Measurements from ENCODE around the gene MLEC.
"Not testable (repeated sequence)": the region's sequence is repeated elsewhere in the genome, so short reads cannot be mapped to it uniquely, and the experiment has no call there.

Gene MLEC

DNA sequence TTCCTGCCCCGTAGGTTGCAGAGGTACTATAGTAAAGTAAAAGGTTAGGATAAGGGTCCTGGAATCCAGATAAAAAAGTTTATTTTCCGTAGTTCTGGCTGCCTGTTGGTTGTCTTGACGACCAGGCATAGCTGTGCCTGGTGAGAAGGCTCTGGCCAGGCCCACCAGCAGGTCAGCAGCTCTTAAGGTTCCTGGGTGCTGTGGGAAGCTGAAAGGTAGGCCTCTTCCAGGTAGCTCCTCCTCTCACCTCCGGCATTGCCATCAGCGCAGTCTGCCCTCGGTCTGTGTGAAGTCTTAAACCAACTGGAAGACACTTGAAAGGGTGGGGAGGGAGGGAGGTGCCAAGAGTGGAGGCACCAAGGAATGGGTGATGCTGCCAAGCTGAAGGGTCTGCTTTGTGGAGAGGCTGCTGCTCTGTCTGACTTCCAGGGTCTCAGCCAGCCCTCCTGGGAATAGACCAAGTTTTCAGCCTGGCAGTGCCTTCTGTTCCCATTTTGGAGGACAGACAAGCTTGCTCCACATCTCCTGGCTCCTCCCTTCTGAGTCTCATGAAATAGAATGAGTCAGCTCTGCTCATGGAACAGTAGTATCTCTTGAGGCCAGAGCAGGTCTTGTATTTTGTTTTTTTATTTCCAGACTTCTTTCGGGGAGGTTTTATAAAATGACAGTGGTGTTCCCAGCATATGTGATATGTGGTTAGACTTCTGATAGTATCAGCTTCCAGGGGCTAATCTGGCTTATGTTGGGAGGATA, 33.5 kb downstream of the MLEC start:
- no peak for DNase-seq (ENCODE audit: low read depth in 2 of 2, low spot score in 1 of 2)

DNA sequence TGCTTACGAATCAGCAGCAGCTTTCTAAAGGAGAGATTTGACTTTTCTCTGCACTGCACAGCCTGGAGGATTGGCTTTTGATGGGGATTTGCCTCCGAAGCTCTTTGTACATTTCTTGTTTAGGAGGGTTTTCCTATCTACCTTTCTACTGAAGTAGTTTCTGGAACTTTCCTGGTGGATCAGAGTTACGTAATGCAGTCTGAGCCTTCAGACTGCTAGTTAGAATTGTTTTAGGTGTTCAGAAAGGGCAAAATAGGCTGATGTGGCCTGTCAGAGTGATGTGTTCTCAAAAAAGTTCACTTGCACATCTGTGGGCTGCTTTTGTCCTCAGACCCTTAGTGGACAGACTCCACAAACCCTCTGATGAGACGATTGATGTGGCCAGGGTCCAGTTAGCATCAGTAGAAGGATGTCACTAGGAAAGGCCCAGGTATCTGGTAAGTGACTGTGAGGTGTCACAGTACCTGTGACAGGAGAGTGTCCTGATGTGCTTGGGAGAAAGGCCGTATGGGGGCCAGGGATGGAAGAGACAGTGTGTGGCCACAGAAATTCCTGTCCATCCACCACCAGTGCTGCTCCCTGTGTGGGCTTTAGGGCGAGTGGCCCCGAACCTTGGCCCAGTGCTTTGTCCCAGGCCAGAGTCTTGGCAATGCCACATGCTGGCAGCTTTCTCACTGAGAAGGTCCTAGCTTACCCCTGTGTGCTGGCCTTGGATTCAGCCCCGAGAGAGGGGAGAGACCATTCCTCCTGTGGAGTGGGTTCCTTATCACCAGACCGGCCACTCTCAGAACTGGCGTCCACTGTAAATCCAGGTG, 34.2 kb downstream of the MLEC start:
- no peak for DNase-seq (ENCODE audit: low read depth in 2 of 2, low spot score in 1 of 2)

DNA sequence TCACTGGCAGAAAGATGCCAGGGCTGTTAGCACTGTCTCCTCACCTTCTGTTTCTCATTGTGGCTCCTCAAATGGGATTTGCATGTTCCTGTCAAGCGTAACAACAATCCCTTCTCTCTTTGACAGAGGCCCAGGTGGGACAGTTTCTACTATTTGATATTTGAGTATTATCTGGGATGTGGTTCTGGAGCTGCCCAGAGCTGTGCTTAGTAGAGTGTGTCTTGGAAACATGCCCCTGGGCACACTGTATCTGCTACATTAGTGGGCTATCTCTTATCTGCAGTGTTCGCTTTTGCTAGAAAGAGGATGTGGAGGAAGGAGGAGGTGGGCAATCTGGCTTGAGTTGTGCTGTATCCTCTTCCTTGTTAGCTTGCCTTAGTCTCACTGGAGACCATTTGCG, 34.9 kb downstream of the MLEC start:
- DNase-seq (ENCODE audit: low read depth in 2 of 2, low spot score in 1 of 2): no peak

DNA sequence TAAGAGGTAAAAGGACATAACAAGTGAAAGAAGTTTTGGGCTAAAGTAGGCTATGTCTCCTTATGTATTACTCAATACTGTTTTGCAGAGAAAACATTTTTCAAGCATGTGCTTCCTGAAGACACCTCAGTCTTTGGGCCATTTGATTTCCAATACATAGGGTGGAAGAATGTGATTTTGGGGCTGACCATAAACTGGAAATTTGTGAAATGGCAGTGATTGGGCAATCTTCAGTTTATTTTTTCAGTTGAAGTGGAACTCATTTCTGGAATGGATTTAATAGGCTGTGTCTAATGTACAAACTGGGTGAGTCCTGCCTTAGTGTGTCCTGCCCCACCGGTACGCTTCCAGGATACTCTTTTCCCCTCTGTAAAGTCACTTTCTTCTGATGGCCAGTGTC, 35.8 kb downstream of the MLEC start:
- DNase-seq (ENCODE audit: low read depth in 2 of 2, low spot score in 1 of 2): no peak

DNA sequence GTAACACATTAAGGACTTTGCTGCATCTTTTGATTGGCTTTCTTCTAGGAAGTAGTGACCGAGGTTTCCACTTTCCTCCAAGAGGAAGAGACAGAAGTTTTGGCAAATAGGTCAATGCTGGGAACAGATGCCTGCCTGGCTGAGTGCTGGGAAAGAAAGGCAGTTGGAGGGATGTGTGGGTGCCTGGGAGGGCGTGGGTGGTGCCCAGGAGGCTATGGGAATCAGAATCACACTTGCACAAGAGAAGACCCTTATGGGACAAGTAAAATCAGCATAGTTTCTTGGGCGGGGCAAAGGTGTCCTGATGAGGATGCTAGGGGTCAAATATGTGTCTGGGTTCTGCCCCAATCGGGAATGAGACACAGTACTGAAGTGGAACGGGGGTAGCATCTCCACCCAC, 37.8 kb downstream of the MLEC start:
- no peak for DNase-seq (ENCODE audit: low read depth in 2 of 2, low spot score in 1 of 2)

DNA sequence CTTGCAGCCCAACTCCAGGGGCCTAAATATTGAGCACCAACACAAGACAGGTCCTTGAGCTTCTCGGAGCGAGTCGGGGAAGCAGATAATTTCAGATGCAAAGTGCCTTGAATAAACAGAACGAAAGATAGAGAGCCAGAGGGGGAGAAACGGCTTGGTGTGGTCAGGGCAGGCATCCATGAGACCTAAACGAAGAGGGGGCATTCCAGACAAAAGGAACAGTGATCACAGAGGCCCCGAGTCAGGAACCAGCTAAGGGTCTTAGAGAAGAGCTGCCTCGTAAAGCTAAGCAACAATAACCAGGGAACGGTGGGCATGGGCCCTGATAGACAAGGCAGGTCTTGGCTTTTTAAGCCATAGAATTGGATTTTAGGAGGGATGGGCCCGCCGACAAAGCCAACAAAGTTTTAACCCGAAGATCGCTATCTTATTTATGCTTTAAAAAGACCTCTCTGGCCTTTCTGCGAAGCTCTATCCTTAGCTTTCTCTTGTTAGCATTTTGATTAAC, 38.3 kb downstream of the MLEC start:
- no peak for DNase-seq (ENCODE audit: low read depth in 2 of 2, low spot score in 1 of 2)

DNA sequence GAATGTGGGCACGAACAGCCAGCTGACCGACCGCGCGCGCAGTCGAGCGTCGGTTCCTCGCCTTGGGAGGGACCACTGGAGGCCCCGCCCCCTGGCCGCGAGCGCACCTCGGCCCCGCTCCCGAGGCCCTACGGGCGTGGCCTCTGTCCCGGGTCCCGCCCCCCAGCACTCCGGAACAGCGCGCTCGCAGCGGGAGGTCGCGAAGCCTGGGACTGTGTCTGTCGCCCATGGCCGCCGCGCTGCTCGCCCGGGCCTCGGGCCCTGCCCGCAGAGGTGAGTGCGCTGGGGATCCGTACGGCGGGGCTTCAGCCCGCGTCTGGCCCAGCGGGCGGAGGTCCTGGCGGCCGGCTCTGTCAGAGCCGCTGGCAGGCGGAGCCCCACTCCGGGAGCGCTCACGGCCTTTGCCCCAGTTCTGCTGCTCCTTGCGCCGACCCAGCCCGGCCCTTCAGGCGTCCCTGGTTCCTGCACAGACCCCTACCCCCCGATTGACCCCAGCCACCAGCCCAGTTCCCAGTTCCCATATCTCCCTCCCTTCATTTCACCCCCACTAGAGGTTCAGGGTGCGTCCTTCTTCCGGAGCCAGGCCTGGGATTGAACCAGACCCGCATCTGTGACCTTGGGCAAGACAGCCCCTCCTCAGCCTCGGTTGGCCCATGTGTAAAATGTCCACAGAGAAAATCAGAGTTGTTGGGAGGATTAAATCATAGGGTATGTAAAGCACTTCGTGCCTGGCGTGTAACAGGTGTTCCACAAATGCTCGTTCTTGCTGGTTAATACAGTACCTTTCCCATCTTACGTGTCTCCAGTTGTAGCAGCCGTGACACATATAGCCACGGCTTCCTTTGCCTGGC, 38.9 kb downstream of the MLEC start, which contains the start of gene ACADS:
TSS of gene ACADS (plus strand) at position 168 of the 851 bp plus-strand sequence. CDS start at position 228, 60 bp downstream.
- peak; percentile 72 to 75 for DNase-seq (ENCODE audit: low read depth in 2 of 2, low spot score in 1 of 2)

DNA sequence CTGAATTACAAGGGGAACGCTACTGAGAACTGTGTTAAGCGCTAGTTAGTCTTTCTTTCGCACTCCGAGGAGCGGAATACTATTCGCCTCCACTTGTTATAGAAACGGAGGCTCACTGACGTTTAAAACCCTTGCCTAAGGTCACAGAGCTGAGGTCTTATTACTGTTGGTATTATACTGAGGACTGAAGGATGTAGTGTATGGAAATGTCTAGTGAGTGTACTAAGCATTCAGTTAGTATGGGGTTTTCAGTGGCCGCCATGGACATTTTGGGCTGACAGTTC, 39.5 kb downstream of the MLEC start:
- DNase-seq (ENCODE audit: low read depth in 2 of 2, low spot score in 1 of 2): no peak

DNA sequence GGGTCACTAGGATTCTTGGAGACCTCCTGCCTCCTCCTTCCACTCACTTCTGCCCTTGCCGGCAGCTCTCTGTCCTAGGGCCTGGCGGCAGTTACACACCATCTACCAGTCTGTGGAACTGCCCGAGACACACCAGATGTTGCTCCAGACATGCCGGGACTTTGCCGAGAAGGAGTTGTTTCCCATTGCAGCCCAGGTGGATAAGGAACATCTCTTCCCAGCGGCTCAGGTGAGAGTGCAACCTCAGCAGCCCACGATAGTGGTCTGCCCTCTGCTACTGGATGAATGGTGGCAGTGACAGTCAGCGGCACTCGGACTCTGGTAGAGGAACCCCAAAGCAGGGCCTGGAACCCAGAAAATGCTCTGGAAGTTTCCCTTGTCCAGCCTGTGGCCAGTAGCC, 40.0 kb downstream of the MLEC start:
- DNase-seq (ENCODE audit: low read depth in 2 of 2, low spot score in 1 of 2): no peak

DNA sequence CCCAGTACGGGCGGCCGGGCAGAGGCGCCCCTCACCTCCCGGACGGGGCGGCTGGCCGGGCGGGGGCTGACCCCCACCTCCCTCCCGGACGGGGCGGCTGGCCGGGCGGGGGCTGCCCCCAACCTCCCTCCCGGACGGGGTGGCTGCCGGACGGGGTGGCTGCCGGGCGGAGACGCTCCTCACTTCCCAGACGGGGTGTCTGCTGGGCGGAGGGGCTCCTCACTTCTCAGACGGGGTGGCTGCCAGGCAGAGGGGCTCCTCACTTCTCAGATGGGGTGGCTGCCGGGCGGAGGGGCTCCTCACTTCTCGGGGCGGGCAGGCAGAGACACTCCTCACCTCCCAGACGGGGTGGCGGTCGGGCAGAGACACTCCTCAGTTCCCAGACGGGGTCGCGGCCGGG, 45.2 kb downstream of the MLEC start:
- DNase-seq (ENCODE audit: low read depth in 2 of 2, low spot score in 1 of 2): not testable (repeated sequence)

DNA sequence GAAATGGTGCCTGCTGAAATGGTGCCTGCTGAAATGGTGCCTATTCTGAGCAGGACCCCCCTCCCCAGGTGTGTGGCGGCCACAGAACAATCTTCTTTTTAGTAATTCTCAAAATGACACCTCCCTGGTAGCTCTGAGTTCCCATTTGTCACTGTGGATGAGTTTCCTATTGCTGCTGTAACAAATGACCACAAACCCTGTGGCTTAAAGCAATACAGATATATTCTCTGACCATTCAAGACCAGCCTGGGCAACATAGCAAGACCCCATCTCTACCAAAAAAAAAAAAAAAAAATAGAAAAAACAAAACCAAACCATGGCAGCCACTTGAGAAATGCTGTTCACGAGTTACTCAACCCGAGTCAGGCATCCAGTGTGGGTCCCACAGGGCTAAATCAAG, 46.6 kb downstream of the MLEC start:
- no peak for DNase-seq (ENCODE audit: low read depth in 2 of 2, low spot score in 1 of 2)

DNA sequence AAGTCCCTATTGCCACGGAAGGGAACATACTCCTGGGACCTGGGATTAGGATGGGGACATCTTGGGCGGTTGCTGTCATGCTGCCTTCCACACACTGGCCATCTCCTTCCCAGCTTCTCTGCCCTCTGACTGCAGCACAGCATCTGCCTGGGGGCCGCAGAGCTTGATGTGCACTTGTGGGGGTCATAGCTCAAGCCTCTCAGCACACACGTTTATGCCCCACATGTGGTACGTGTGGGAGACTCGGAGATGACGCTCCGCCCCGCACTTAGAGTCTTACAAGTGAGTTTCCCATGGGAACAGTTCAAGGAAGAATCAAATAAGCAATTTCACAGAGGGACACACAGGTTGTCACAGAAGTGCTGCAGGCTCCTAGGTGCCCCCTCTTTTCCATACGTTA, 47.3 kb downstream of the MLEC start:
- no peak for DNase-seq (ENCODE audit: low read depth in 2 of 2, low spot score in 1 of 2)

DNA sequence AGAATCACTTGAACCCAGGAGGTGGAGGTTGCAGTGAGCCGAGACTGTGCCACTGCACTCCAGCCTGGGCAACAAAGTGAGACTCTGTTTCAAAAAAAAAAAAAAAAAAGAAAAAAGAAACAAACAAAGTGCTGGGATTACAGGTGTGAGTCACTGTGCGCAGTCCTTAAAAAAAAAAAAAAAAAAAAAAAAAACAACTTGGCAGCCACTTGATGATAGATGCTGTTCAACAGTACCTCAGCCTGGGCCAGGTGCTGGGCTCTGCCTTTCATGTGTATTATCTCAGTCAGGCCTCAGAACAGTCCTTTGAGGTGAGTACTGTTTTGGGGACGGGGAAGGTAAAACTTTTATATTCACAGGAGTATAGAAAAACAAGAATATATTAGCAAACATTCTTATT, 48.2 kb downstream of the MLEC start:
- DNase-seq (ENCODE audit: low read depth in 2 of 2, low spot score in 1 of 2): no peak

DNA sequence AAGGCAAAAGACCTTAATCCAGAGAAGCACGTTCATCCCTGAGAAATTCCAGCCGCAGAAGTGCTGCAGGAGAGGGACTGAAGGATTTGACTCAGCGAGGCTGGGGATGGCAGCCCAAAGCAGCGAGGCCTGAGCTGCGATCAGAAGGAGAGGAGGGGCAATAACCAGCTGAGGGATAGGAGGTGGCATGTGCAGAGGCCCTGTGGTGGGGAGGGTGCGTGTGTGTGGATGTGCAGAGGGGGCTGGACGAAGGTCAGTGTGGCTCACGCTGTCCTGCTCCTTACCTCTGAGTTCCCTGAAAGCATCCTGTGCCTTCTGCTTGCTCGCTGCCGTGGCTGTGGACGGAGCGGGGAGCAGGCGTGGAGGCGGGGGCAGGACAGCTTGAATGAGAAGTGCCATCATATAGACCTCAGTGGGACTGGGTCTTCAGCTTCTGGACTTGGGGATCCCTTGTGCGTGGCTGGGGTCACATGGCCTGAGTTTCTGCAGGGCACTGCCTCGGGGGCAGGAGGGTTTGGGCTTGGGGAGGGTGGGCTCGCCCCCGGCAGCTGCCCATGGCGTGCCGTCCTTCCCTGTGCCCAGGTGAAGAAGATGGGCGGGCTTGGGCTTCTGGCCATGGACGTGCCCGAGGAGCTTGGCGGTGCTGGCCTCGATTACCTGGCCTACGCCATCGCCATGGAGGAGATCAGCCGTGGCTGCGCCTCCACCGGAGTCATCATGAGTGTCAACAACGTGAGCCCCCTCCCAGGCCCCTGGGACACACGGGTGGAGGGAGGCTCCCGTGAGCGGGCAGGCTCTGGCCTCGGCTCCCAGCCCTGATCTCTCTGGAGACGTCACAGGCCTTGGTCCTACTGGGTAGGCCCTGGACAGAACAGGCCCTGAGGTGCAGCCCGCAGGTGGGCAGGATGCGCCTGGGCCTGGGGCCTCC, 49.7 kb downstream of the MLEC start:
- DNase-seq (ENCODE audit: low read depth in 2 of 2, low spot score in 1 of 2): no peak

DNA sequence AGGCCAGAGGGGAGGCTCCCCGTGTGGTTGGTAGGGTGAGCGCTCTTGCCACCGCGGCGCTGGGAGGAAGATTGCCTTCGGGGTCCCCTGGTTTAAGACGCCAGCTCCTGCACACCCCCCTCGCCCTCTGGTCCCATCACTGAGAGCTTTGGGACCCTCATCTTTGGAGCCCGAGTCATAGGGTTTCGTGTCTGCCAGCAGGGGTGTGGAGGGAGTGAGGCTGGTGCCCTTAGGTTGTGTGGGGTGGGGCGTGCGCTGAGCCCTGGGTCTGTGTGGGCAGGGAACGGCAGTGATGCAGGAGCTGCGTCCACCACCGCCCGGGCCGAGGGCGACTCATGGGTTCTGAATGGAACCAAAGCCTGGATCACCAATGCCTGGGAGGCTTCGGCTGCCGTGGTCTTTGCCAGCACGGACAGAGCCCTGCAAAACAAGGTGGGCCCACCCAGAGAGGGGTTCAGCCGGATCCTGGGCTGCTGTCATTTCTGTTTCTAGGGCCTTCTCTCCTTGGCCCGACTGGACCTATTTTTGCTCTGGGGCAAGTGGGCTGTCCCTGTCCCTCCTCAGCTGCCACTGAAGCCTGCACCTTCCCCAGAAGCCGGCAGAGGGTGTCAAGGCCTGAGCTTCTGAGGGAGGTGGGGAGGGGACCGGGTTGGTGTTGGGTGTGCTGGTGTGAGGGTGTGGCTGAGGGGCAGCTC, 50.8 kb downstream of the MLEC start:
- DNase-seq (ENCODE audit: low read depth in 2 of 2, low spot score in 1 of 2): no peak

DNA sequence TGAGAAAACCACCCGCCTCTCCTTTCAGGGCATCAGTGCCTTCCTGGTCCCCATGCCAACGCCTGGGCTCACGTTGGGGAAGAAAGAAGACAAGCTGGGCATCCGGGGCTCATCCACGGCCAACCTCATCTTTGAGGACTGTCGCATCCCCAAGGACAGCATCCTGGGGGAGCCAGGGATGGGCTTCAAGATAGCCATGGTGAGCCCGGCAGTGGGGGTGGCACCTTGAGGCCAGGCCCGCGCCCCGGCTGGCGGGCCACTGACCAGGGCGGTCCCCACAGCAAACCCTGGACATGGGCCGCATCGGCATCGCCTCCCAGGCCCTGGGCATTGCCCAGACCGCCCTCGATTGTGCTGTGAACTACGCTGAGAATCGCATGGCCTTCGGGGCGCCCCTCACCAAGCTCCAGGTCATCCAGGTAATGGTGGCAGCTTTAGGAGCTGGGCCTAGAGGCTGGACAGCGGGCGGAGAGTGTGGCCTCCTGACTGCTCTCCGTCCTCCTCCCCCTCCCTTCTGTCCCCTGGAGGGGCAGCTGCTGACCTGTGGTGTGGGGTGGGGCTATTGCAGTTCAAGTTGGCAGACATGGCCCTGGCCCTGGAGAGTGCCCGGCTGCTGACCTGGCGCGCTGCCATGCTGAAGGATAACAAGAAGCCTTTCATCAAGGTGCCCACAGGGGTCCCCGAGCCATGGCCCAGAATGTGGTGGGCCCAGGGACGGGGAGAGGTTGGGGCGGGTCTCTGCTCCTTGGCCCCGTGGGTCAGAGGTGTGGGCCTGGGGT, 51.5 kb downstream of the MLEC start:
- DNase-seq (ENCODE audit: low read depth in 2 of 2, low spot score in 1 of 2): no peak

DNA sequence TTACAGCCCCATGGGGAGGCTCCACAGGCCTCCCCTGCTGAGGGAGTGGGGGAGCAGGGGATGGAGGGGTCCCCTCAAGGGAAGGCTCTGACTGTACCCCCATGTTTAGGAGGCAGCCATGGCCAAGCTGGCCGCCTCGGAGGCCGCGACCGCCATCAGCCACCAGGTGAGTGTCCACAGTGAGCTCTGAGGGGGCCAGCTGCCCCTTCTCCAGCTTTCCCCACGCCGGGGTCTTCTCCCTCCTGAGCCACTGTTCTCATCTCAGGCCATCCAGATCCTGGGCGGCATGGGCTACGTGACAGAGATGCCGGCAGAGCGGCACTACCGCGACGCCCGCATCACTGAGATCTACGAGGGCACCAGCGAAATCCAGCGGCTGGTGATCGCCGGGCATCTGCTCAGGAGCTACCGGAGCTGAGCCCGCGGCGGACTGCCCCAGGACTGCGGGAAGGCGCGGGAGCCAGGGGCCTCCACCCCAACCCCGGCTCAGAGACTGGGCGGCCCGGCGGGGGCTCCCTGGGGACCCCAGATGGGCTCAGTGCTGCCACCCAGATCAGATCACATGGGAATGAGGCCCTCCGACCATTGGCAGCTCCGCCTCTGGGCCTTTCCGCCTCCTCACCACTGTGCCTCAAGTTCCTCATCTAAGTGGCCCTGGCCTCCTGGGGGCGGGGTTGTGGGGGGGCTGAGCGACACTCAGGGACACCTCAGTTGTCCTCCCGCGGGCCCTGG, 52.2 kb downstream of the MLEC start:
- DNase-seq (ENCODE audit: low read depth in 2 of 2, low spot score in 1 of 2): no peak

DNA sequence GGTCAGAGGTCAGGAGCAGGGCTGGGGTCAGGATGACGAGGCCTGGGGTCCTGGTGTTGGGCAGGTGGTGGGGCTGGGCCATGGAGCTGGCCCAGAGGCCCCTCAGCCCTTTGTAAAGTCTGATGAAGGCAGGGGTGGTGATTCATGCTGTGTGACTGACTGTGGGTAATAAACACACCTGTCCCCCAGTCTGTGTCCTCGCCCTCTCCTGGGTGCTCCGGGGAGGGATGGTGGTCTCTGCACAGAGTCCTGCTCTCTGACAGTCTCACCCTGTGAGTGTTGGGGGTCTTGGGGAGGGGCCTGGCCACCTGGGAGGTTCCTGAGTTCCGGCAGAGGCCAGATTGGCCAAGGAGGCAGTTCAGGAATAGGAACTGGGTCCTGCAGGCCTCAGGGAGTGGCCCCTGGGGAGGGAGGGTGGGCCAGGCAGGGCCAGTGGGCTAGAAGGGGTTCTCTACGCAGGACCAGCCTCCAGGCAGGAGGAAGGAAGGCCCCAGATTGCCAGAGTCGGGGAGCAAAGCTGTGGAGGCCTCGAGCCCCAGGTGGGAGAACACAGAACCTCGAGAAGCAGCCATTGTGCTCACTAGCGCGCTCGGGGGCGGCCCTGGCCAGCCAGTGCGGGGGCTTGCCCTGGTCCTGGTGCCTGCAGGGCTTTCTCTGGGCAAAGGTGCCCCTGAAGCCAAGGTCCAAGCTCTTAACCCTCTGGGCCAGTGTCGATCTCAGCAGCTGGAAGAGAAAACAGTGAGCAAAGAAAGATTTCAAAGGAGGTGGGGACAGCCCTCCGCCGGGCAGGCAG, 53.1 kb downstream of the MLEC start:
- DNase-seq (ENCODE audit: low read depth in 2 of 2, low spot score in 1 of 2): no peak

All from stimulated activated CD8-positive, alpha-beta memory T cell treated with anti-CD3 and anti-CD28 coated beads, Interleukin-4, amount 100 ng/mL, for 1 hour (primary cell).